Kidney epithelial cell (primary cell): ENCODE results near the gene LMF1. TPM values are rescaled to one million over a fixed set of nuclear protein-coding genes. Genes with fewer than 3 reads are reported as not detected.

Experiments
- DNase-seq: peaks from one replicate; pipeline ENCODE4 v3.0.0-alpha.2; 2010; ENCODE audit warnings: low read depth
- H3K27me3 ChIP-seq: 2 replicates; pipeline ENCODE4 v1.6.0; 2011; ENCODE audit warnings: low read length; ENCODE audit not compliant: control insufficient read depth, insufficient read depth
- H3K36me3 ChIP-seq: 2 replicates; pipeline ENCODE4 v1.5.1; 2011; ENCODE audit warnings: low read length; ENCODE audit not compliant: control insufficient read depth, insufficient read depth
- H3K4me3 ChIP-seq: 2 replicates; pipeline ENCODE4 v1.5.1; 2011; ENCODE audit warnings: low read depth, mild to moderate bottlenecking, control low read depth, low read length
- total RNA-seq: library from RNA; depleted of rRNA; stranded (reverse); fragments of >200 nt; gene quantifications from 2 replicates; pipeline ENCODE4 v1.2.3, GENCODE V29; 2015
- TF ChIP-seq, protein P1 (sequence below): IDR thresholded peaks from 2 replicates; pipeline ENCODE4 v1.5.1; 2011; ENCODE audit warnings: mild to moderate bottlenecking, moderate library complexity, low read length, control low read depth, inconsistent platforms; ENCODE audit not compliant: insufficient read depth, poor library complexity, severe bottlenecking

The LMF1 gene
- total RNA-seq, 1 donor from 2014 or later, result 26.3 TPM

GRCh38 chr16:879461-879861 is 91.3 kb downstream of the LMF1 start:
- Histone ChIP-seq H3K27me3 (peaks cover 17% of the 10 kb centered on the region), H3K4me3 (no peak overlapping the region), H3K36me3 (no peaks in the 10 kb centered on the region)
- TF ChIP-seq, protein P1, sequence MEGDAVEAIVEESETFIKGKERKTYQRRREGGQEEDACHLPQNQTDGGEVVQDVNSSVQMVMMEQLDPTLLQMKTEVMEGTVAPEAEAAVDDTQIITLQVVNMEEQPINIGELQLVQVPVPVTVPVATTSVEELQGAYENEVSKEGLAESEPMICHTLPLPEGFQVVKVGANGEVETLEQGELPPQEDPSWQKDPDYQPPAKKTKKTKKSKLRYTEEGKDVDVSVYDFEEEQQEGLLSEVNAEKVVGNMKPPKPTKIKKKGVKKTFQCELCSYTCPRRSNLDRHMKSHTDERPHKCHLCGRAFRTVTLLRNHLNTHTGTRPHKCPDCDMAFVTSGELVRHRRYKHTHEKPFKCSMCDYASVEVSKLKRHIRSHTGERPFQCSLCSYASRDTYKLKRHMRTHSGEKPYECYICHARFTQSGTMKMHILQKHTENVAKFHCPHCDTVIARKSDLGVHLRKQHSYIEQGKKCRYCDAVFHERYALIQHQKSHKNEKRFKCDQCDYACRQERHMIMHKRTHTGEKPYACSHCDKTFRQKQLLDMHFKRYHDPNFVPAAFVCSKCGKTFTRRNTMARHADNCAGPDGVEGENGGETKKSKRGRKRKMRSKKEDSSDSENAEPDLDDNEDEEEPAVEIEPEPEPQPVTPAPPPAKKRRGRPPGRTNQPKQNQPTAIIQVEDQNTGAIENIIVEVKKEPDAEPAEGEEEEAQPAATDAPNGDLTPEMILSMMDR, result no peak
- no peak for DNase-seq

- Histone ChIP-seq H3K36me3 (no peaks in the 10 kb centered on the region), H3K27me3 (peaks cover 19% of the 10 kb centered on the region), H3K4me3 (no peak overlapping the region)
- TF ChIP-seq, protein P1, result no peak
- no peak for DNase-seq
Measured at GRCh38 chr16:878886-879285, 91.9 kb downstream of the LMF1 start.

- Histone ChIP-seq H3K27me3 (peaks cover 22% of the 10 kb centered on the region), H3K4me3 (no peak overlapping the region), H3K36me3 (no peaks in the 10 kb centered on the region)
- TF ChIP-seq, protein P1, result no peak
- DNase-seq, result no peak
Measured at GRCh38 chr16:878072-878784, 92.6 kb downstream of the LMF1 start.

DNA sequence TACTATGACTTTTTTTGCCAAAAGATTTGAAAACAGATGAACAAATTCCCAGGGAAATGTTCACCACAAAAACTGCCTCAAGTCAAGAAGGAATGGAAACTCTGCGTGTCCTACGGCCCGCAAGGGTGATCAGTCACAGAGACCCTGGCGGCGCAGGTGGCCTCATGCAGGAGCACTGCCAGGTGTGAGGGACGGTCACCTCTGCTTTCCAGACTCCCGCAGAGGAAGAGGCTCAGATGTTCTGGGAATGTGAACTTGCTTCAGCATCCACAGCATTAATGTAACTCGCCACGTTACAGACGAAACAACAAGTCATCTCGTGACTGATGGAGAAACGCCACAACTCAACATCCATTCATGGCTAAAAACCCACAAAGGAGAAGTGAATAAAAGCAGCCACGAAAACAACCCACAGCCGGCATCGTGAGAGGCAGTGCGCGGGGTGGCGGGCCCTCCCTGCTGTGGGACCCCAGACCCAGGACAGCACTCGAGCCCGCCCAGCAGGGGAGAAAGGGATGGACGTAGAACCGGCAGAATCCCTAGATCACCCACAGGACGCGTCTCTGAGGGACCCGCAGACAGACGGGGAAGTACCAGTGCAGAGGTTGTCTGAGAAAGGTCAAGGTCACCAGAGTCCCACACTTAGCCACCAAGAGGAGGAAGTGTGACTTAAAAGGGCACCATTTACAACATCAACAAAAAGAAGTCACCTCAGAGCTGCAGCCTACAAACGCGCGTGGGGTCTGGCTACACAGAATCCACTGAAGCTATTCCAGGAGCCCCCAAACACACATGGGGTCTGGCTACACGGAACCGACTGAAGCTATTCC is 93.3 kb downstream of the LMF1 start:
- TF ChIP-seq, protein P1, result no peak
- no peaks in the 10 kb centered on the region for H3K36me3 ChIP-seq
- DNase-seq, result no peak
- peaks cover 24% of the 10 kb centered on the region for H3K27me3 ChIP-seq
- no peak overlapping the region for H3K4me3 ChIP-seq

DNA sequence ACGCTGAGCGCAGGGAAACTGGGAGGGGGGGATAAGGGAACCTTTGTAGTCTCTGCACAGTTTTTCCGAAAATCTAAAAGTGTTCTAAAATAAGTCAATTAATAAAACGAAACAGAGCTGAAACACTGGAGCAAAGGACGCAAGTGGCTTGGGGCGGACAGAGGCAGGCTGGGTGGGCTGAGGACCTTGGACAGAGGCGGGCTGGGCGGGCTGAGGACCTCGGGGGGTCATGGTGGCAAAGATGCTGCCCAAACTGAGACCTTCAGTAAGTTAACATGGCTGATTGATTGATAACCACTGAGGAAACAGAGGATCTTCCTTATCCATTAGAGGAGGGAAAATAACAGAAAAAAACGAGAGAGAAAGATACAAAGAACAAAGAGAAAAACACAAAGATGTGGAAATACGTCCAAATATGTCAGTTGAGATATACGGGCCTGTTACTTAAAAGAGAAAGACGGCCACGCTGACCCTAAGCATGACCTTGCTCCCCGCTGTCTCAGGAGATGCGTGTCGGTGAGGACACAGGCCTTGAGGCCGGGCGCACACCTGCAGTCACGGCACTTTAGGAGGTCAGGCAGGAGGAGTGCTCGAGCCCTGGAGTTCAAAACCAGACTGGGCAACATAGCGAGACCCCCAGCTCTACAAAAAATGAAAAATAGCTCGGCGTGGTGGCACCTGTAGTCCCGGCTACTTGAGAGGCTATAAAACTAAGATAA is 94.1 kb downstream of the LMF1 start:
- DNase-seq, result no peak
- TF ChIP-seq, protein P1, result no peak
- Histone ChIP-seq H3K27me3 (peaks cover 24% of the 10 kb centered on the region), H3K4me3 (no peak overlapping the region), H3K36me3 (no peaks in the 10 kb centered on the region)
